ENCODE measurements around the gene CFAP300. TPM values are rescaled to one million over a fixed set of nuclear protein-coding genes. Genes with fewer than 3 reads are reported as not detected.

CFAP300 gene
- total RNA-seq, 1 donor from 2014 or later: 0.64 TPM

GRCh38 chr11:102046841-102047240 lies 396 bp upstream of the CFAP300 start:
- Mint-ChIP-seq H3K4me1 (ENCODE audit: low read depth, unreplicated experiment) (no peaks in the 10 kb centered on the region), H3K9me3 (ENCODE audit: unreplicated experiment) (no peaks in the 10 kb centered on the region), H3K36me3 (ENCODE audit: low read depth, unreplicated experiment) (no peaks in the 10 kb centered on the region), H3K4me3 (ENCODE audit: unreplicated experiment) (peak overlapping the region; percentile 73), H3K27ac (ENCODE audit: unreplicated experiment) (no peak overlapping the region), H3K27me3 (ENCODE audit: low read depth, unreplicated experiment) (peaks cover 5% of the 10 kb centered on the region)
- TF ChIP-seq, protein P1, sequence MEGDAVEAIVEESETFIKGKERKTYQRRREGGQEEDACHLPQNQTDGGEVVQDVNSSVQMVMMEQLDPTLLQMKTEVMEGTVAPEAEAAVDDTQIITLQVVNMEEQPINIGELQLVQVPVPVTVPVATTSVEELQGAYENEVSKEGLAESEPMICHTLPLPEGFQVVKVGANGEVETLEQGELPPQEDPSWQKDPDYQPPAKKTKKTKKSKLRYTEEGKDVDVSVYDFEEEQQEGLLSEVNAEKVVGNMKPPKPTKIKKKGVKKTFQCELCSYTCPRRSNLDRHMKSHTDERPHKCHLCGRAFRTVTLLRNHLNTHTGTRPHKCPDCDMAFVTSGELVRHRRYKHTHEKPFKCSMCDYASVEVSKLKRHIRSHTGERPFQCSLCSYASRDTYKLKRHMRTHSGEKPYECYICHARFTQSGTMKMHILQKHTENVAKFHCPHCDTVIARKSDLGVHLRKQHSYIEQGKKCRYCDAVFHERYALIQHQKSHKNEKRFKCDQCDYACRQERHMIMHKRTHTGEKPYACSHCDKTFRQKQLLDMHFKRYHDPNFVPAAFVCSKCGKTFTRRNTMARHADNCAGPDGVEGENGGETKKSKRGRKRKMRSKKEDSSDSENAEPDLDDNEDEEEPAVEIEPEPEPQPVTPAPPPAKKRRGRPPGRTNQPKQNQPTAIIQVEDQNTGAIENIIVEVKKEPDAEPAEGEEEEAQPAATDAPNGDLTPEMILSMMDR (IDR thresholded peaks at IDR 0.05; ENCODE audit: insufficient read depth, low read depth, low read length): no peak
- no peak for TF ChIP-seq EZH2 (IDR thresholded peaks at IDR 0.05; ENCODE audit: insufficient read depth, low read length)
- Histone ChIP-seq H4K20me1 (ENCODE audit: insufficient read depth, low read length) (no peaks in the 10 kb centered on the region), H3K9me3 (ENCODE audit: insufficient read depth, low read depth, low read length) (no peaks in the 10 kb centered on the region), H3K27me3 (ENCODE audit: insufficient read depth, low read length) (no peaks in the 10 kb centered on the region), H2AFZ (ENCODE audit: low read depth, low read length) (peak overlapping the region; percentile 98), H3K4me2 (ENCODE audit: low read length) (peak overlapping the region; percentile 98), H3K4me1 (ENCODE audit: insufficient read depth, low read length) (peaks cover 5% of the 10 kb centered on the region), H3K4me3 (ENCODE audit: insufficient read depth, low read depth, low read length) (peak overlapping the region; percentile 80), H3K9ac (ENCODE audit: low read length) (peak overlapping the region; percentile 85), H3K27ac (ENCODE audit: low read depth, low read length) (peak overlapping the region; percentile 61), H3K36me3 (ENCODE audit: insufficient read depth, low read length) (no peaks in the 10 kb centered on the region), H3K79me2 (ENCODE audit: insufficient read depth, low read length) (no peaks in the 10 kb centered on the region)
- peak; percentile 69 for DNase-seq (ENCODE audit: low read depth)
- FAIRE-seq: no peak

- Mint-ChIP-seq H3K9me3 (ENCODE audit: unreplicated experiment) (no peaks in the 10 kb centered on the region), H3K27me3 (ENCODE audit: low read depth, unreplicated experiment) (peaks cover 3% of the 10 kb centered on the region), H3K27ac (ENCODE audit: unreplicated experiment) (no peak overlapping the region), H3K36me3 (ENCODE audit: low read depth, unreplicated experiment) (no peaks in the 10 kb centered on the region), H3K4me1 (ENCODE audit: low read depth, unreplicated experiment) (no peaks in the 10 kb centered on the region), H3K4me3 (ENCODE audit: unreplicated experiment) (no peak overlapping the region)
- no peaks in the 10 kb centered on the region for H3K27me3 ChIP-seq (ENCODE audit: insufficient read depth, low read length)
- H4K20me1 ChIP-seq (ENCODE audit: insufficient read depth, low read length): no peaks in the 10 kb centered on the region
- FAIRE-seq (peak; percentile 20), DNase-seq (ENCODE audit: low read depth) (no peak)
- H3K4me3 ChIP-seq (ENCODE audit: insufficient read depth, low read depth, low read length): no peak overlapping the region
- H3K4me1 ChIP-seq (ENCODE audit: insufficient read depth, low read length): peaks cover 5% of the 10 kb centered on the region
- no peak overlapping the region for H3K9ac ChIP-seq (ENCODE audit: low read length)
- no peaks in the 10 kb centered on the region for H3K9me3 ChIP-seq (ENCODE audit: insufficient read depth, low read depth, low read length)
- no peaks in the 10 kb centered on the region for H3K79me2 ChIP-seq (ENCODE audit: insufficient read depth, low read length)
- no peak overlapping the region for H3K27ac ChIP-seq (ENCODE audit: low read depth, low read length)
- H3K4me2 ChIP-seq (ENCODE audit: low read length): no peak overlapping the region
- H2AFZ ChIP-seq (ENCODE audit: low read depth, low read length): no peak overlapping the region
- no peaks in the 10 kb centered on the region for H3K36me3 ChIP-seq (ENCODE audit: insufficient read depth, low read length)
- TF ChIP-seq, protein P1 (IDR thresholded peaks at IDR 0.05; ENCODE audit: insufficient read depth, low read depth, low read length): no peak
- no peak for TF ChIP-seq EZH2 (IDR thresholded peaks at IDR 0.05; ENCODE audit: insufficient read depth, low read length)
Observed at GRCh38 chr11:102050927-102051575, 3.8 kb downstream of the CFAP300 start.

DNA sequence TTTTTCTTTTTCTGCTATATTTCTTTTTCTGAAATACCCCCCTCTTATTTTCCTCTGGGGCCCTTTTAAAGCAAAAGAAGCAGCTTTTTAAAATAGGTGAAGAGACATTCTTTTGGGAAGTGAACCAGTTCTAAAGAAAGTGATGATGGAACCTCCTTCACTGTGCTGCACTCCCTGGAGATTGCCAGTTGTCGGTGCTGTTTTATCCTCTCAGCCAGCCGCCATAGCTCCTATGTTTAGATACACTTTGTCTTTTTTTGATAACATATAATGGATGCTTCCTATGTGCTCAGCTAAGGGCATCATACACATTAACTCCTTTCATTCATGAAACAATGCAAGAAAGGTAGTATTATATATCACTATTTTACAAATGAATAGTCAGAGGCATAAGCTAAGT lies 14.0 kb downstream of the CFAP300 start:
- TF ChIP-seq, protein P1 (IDR thresholded peaks at IDR 0.05; ENCODE audit: insufficient read depth, low read depth, low read length): peak; percentile 21
- TF ChIP-seq EZH2 (IDR thresholded peaks at IDR 0.05; ENCODE audit: insufficient read depth, low read length): no peak
- Histone ChIP-seq H3K79me2 (ENCODE audit: insufficient read depth, low read length) (no peaks in the 10 kb centered on the region), H4K20me1 (ENCODE audit: insufficient read depth, low read length) (no peaks in the 10 kb centered on the region), H3K4me3 (ENCODE audit: insufficient read depth, low read depth, low read length) (no peak overlapping the region), H2AFZ (ENCODE audit: low read depth, low read length) (no peak overlapping the region), H3K36me3 (ENCODE audit: insufficient read depth, low read length) (no peaks in the 10 kb centered on the region), H3K9me3 (ENCODE audit: insufficient read depth, low read depth, low read length) (no peaks in the 10 kb centered on the region), H3K27ac (ENCODE audit: low read depth, low read length) (no peak overlapping the region), H3K4me2 (ENCODE audit: low read length) (no peak overlapping the region), H3K4me1 (ENCODE audit: insufficient read depth, low read length) (no peaks in the 10 kb centered on the region), H3K27me3 (ENCODE audit: insufficient read depth, low read length) (no peaks in the 10 kb centered on the region), H3K9ac (ENCODE audit: low read length) (no peak overlapping the region)
- FAIRE-seq (no peak), DNase-seq (ENCODE audit: low read depth) (no peak)
- Mint-ChIP-seq H3K27ac (ENCODE audit: unreplicated experiment) (no peak overlapping the region), H3K4me1 (ENCODE audit: low read depth, unreplicated experiment) (no peaks in the 10 kb centered on the region), H3K4me3 (ENCODE audit: unreplicated experiment) (no peak overlapping the region), H3K9me3 (ENCODE audit: unreplicated experiment) (no peaks in the 10 kb centered on the region), H3K36me3 (ENCODE audit: low read depth, unreplicated experiment) (no peaks in the 10 kb centered on the region), H3K27me3 (ENCODE audit: low read depth, unreplicated experiment) (no peaks in the 10 kb centered on the region)

Measured in astrocyte (in vitro differentiated cells and primary cell).